Pancreas (tissue), 10 donors: ENCODE results near the gene TMEM50B. TPM values are rescaled to one million over a fixed set of nuclear protein-coding genes. Genes with fewer than 3 reads are reported as not detected.
"Not testable (repeated sequence)": the region's sequence is repeated elsewhere in the genome, so short reads cannot be mapped to it uniquely, and the experiment has no call there.

Experiments used
- ATAC-seq, 4 donors: fragments of 200-7000 bp; cut with Tn5 transposase; one replicate each; pipeline versions ENCODE4 v1.8.0 to v1.9.1; 2020; ENCODE audit warnings: mild to moderate bottlenecking in 4 of 4, moderate library complexity in 4 of 4
- DNase-seq, 6 donors: peaks; one replicate each; pipeline ENCODE4 v3.0.0-alpha.2; 2020
- FAIRE-seq: peaks from 2 replicates; lab custom pipeline; 2012; peaks lifted over from hg19 to GRCh38; lab: Jason Lieb, UNC
- H3K27ac ChIP-seq, 4 donors: fragments of 200-600 bp; sonication (generic); 1 replicate in 3 of 4; 2 replicates in 1 of 4; pipeline versions ENCODE4 v1.5.0 to v1.8.0; 2020
- H3K27me3 ChIP-seq, 4 donors: fragments of 200-600 bp; one replicate each; pipeline ENCODE4 v1.8.0; 2021
- H3K36me3 ChIP-seq, 3 donors: fragments of 200-600 bp; sonication (generic) in 1 of 3; one replicate each; pipeline versions ENCODE4 v1.5.0 to v1.8.0; 2020 to 2021
- H3K4me1 ChIP-seq, 3 donors: fragments of 200-600 bp; one replicate each; pipeline ENCODE4 v1.8.0; 2021
- H3K4me3 ChIP-seq, 4 donors: fragments of 200-600 bp; sonication (generic) in 2 of 4; one replicate each; pipeline versions ENCODE4 v1.5.0 to v1.8.0; 2020 to 2021
- H3K9me3 ChIP-seq, 4 donors: fragments of 200-600 bp; one replicate each; pipeline ENCODE4 v1.8.0; 2021
- CTCF ChIP-seq, 4 donors: fragments of 200-600 bp; sonication (generic) in 3 of 4; IDR thresholded peaks; one replicate each; pipeline versions ENCODE4 v1.5.0 to v1.8.0; 2021; ENCODE audit warnings: antibody characterized with exemption in 4 of 4
- WGBS, 2 donors: extraction: QIAGEN DNeasy Blood & Tissue Kit; methylation state at CpG; one replicate each; pipeline ENCODE4 v1.1.7; 2013; 5-methylcytosine and 5-hydroxymethylcytosine counted together
- intact Hi-C, 3 donors: fragments of 100-400 bp; cut with DNase I; formaldehyde crosslinking; loops; one replicate each; pipeline versions ENCODE4 v1.11.1 to v1.14.2; 2022
- polyA plus RNA-seq, 2 donors: library from polyadenylated mRNA; stranded (reverse); fragments of 200-250 nt; gene quantifications; one replicate each; pipeline ENCODE4 v1.2.3, GENCODE V29; 2013
- total RNA-seq, 6 donors: library from RNA; stranded (reverse); fragmentation: NEBNext Ultra II Directional in 4 of 6; extraction: Animal tissue kit (Norgen Biotek cat#: 25700) in 4 of 6; gene quantifications; one replicate each; pipeline versions ENCODE4 v1.2.1 to v1.2.4, GENCODE V29; 2021 to 2023
- donor health status: healthy with polysubstance abuse.
- donor health status: DM: no; HTN: no; CAD: no; lungs with moderate emphysema.
- donor health status: DM: no; HTN: no; CAD: no.
- donor health status: control.
- donor health status: control.
- donor health status: Bipolar disorder and iron deficiency.
- donor health status: DM: yes; HTN: yes; CAD: no.
- donor health status: DM: no; HTN: no; CAD: no.
- donor health status: DM: no; HTN: no; CAD: no.
- donor health status: DM: yes; HTN: yes; CAD: no.

The TMEM50B gene
- total and polyA plus RNA-seq, 8 donors: 11.5 to 96.1 (median 19.4) TPM

GRCh38 chr21:33477066-33477465, 2.7 kb downstream of the TMEM50B start:
- FAIRE-seq (no peak), ATAC-seq (no peak), DNase-seq (no peak)
- Histone ChIP-seq H3K27me3 (no peaks in the 10 kb centered on the region), H3K4me3 (no peak overlapping the region), H3K4me1 (peaks cover 0 to 6% (median 4%) of the 10 kb centered on the region in 3 donors), H3K27ac (no peak overlapping the region), H3K36me3 (no peaks in the 10 kb centered on the region), H3K9me3 (no peaks in the 10 kb centered on the region)
- intact Hi-C loops: no loop called here
- TF ChIP-seq CTCF (IDR thresholded peaks at IDR 0.05): no peak
- 85% methylated on average over 7 of the region's 7 CpGs for WGBS, 2 donors

- intact Hi-C loops: no loop called here
- 88 to 98% methylated on average over 3 of the region's 3 CpGs for WGBS, 2 donors
- no peak overlapping the region for H3K4me3 ChIP-seq
- DNase-seq (no peak), FAIRE-seq (no peak), ATAC-seq (no peak)
- peaks cover 0 to 5% (median 4%) of the 10 kb centered on the region in 3 donors for H3K4me1 ChIP-seq
- TF ChIP-seq CTCF (IDR thresholded peaks at IDR 0.05): no peak
- H3K27ac ChIP-seq: no peak overlapping the region
- no peaks in the 10 kb centered on the region for H3K9me3 ChIP-seq
- no peaks in the 10 kb centered on the region for H3K36me3 ChIP-seq
- H3K27me3 ChIP-seq: no peaks in the 10 kb centered on the region
These were observed 6.4 kb downstream of the TMEM50B start for GRCh38 chr21:33473344-33473743.

- ATAC-seq (no peak), DNase-seq (no peak), FAIRE-seq (no peak)
- no peaks in the 10 kb centered on the region for H3K4me1 ChIP-seq
- H3K27ac ChIP-seq: no peak overlapping the region
- no peak overlapping the region for H3K4me3 ChIP-seq
- 95 to 97% methylated on average over 2 of the region's 2 CpGs for WGBS, 2 donors
- TF ChIP-seq CTCF (IDR thresholded peaks at IDR 0.05): no peak
- H3K36me3 ChIP-seq: peaks cover 0 to 1% (median 0%) of the 10 kb centered on the region in 3 donors
- H3K27me3 ChIP-seq: no peaks in the 10 kb centered on the region
- intact Hi-C loops: no loop called here
- no peaks in the 10 kb centered on the region for H3K9me3 ChIP-seq
These were observed 9.1 kb downstream of the TMEM50B start for GRCh38 chr21:33470701-33471100.

- ATAC-seq, H3K36me3 ChIP-seq, H3K4me3 ChIP-seq, FAIRE-seq, H3K9me3 ChIP-seq, intact Hi-C loops, DNase-seq, H3K27ac ChIP-seq, H3K27me3 ChIP-seq, H3K4me1 ChIP-seq: not testable (repeated sequence)
- 90 to 91% methylated on average over 4 of the region's 4 CpGs for WGBS, 2 donors
These were observed 10.6 kb downstream of the TMEM50B start for GRCh38 chr21:33469183-33469582.

- Histone ChIP-seq H3K36me3 (peaks cover 0 to 10% (median 3%) of the 10 kb centered on the region in 3 donors), H3K27me3 (no peaks in the 10 kb centered on the region), H3K4me3 (no peak overlapping the region), H3K9me3 (no peaks in the 10 kb centered on the region), H3K4me1 (peaks cover 0 to 3% (median 0%) of the 10 kb centered on the region in 3 donors), H3K27ac (peak overlapping the region in 1 of 4 donors; percentile 33)
- ATAC-seq (peak in 1 of 4 donors; percentile 55), DNase-seq (no peak), FAIRE-seq (peak; percentile 63)
- intact Hi-C loops: no loop called here
- 71 to 75% methylated on average over 5 of the region's 5 CpGs for WGBS, 2 donors
- TF ChIP-seq CTCF (IDR thresholded peaks at IDR 0.05): no peak
These were observed 18.1 kb downstream of the TMEM50B start for GRCh38 chr21:33461538-33462250.
